ENCODE results near the gene NUAK2. TPM values are rescaled to one million over a fixed set of nuclear protein-coding genes. Genes with fewer than 3 reads are reported as not detected.
A peak's percentile ranks its signal among the peaks of the same experiment; 100 is the strongest.
"Not testable (repeated sequence)": the region's sequence is repeated elsewhere in the genome, so short reads cannot be mapped to it uniquely, and the experiment has no call there.

NUAK2 gene
- total RNA-seq, 1 experiment from 2014 or later: 0.55 TPM

DNA sequence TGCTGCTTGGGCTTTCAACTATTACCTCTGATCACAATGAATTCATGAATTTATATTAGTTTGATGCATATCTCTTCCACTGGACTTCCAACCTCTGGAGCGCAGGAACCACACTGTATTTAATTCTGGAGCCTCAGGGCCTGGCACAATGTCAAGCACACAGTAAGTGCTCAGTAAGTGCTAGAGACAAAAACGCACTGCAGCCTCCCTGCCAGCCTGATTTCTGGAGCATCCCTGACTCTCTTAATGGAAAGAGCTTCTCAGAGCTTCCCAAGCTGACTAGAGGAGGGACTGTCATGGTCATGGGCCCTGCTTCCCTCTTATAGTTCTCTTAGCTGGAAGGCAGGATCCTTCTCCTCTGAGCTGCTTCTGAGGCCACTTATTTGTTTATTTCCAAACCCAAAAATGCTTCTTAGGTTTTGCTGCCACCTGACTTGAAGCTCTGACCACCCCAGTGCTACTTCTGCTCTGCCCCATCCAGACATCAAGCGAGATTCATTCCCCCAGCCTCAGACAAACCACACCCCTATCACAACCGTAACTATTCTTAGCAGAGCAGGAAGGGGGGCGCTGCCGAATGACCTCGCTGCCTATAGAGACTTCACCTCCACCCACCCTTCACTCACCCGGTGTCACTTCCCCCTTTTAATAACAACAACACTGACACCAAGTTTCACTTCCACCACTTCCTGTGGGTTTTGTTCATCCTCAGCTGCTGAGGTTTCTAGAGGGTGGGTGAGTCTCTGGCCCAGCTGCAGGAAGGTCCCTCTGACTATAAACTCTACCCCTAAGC lies 33.6 kb downstream of the NUAK2 start:
- in situ Hi-C loops (cut with HindIII; ENCODE audit: low pct_unique_long_range_greater_than_20kb, low sequenced_read_pairs): no loop called here
- DNase-seq (ENCODE audit: low read depth, low spot score): peak; percentile 27

- in situ Hi-C loops (cut with HindIII; ENCODE audit: low pct_unique_long_range_greater_than_20kb, low sequenced_read_pairs): no loop called here
- no peak for DNase-seq (ENCODE audit: low read depth, low spot score)
These were observed 34.5 kb downstream of the NUAK2 start for GRCh38 chr1:205287076-205287475.

DNA sequence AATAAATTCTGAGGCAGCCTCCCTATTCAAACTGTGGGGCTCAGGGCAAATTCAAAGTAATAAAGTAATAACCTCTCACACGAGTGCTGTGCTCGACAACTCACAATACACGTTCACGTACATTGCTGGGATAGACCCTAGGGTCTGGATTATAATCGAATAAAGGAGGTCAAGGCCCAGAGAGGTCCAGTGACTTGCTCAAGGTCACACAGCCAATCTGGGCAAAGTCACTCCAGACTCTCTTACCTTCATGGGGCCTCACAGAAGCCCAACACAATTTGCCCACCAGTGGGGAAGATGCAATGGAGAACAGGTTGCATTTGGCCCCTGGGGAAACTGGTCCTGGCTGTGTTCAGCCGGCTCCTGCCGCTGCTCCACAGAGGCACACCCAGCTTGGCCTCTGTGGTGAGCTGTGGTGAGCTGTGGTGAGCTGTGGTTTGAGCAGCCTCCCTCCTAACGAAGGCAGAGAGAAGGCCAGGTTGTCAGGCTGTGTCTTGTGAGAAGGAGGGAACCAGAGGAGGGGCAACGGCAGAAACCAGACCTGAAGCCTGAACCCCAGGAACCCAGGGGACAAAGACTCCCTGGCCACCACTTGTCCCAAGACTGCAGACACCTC lies 35.1 kb downstream of the NUAK2 start:
- in situ Hi-C loops (cut with HindIII; ENCODE audit: low pct_unique_long_range_greater_than_20kb, low sequenced_read_pairs): no loop called here
- DNase-seq (ENCODE audit: low read depth, low spot score): no peak

DNA sequence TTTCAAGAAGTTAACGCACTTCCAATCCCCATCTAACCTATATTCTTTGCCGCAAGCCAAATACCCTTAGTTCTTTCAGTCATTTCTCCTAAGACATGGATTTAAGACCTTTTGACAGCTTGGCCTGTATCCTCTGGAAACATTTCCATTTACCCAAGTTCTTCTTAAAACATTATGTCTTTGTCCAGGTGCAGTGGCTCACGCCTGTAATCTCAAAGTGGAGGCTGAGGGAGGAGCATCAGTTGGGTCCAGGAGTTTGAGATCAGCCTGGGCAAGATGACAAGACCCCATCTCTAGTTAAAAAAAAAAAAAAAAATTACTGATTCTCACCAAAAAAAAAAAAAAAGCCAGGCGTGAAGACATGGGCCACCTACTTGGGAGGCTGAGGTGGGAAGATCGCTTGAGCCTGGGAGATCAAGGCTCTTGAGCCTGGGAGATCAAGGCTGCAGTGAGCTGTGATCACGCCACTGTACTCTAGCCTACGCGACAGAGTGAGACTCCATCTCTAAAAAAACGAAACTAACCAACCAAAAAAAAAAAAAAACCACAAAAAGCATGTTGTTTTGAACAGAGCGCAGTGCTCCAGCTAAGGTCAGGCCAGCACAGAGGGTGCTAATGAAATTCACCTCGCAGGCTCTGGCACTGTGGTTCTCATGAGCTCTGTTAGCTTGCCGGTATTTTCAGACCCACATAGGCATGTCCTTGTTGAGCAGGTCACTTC lies 36.0 kb downstream of the NUAK2 start:
- in situ Hi-C loops (cut with HindIII; ENCODE audit: low pct_unique_long_range_greater_than_20kb, low sequenced_read_pairs): no loop called here
- DNase-seq (ENCODE audit: low read depth, low spot score): no peak

DNA sequence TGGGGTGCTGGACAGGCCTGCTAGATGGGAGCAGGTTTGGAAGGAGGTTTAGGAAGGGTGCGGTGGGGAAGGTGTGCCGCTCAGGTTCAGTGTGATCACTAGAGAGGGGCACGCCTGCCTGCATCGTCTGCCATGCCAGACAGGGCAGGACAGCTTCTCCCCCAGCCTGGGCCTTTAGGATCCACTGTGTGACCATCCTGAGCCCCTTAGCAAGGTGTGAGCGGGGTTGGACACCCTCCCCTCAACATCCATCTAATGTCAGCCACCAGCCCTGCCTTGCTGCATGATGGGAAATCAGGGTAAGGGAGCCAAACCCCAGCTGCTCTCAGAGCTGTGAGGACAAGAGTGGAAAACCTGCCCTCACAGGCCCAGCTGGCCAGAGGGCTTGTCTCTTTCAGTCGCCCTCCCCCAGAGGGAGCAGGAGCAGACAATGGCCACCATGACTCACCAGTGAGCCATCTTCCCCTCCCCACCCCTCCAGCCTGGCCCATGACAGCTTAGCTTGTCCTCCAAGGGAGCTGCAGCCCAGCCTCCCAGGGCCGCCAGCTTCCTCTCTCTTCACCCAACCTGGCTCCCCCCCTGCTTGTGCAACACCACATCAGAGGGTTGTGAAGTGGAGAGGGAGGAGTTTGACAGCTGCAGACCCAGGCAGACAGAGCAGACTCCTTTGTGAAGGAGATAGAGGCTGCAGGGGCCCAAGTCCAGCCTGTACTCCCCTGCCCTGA lies 37.0 kb downstream of the NUAK2 start:
- peak; percentile 68 for DNase-seq (ENCODE audit: low read depth, low spot score)
- in situ Hi-C loops (cut with HindIII; ENCODE audit: low pct_unique_long_range_greater_than_20kb, low sequenced_read_pairs): no loop called here

DNA sequence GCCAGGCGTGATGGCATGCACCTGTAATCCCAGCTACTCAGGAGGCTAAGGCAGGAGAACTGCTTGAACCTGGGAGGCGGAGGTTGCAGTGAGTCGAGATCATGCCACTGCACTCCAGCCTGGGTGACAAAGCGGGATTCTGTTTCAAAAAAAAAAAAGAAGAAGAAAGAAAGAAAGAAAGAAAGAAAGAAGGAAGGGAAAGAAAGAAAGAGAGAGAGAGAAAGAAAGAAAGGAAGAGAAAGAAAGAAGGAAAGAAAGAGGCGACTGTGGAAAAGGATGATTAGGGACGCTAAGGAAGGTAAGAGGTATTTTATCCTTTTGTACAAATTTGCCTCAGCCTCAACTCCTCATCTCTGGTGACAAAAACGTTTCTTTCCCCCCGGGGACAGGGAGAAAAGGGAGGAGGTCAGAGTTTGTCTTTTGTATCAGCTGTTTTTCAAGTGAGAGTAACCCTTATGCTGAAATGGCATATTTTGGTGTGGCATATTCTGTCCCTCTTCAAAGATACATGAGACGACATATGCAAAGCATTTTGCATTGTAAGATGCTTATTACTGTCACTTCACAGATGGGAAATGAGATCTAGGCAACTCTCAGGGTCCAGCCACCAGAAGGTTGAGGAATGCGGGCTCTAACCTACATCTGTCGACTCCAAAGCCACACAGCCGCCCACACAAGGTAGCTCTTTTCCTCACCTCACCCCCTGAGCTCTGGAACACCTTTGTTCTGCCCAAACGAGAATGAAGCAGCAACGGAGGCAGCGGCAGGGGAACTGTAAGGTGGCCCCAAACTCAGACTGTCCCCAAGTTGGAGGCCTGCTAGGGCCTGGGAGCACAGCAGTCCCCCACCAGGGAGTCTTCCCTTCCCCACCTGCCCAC lies 38.0 kb downstream of the NUAK2 start:
- in situ Hi-C loops (cut with HindIII; ENCODE audit: low pct_unique_long_range_greater_than_20kb, low sequenced_read_pairs): no loop called here
- DNase-seq (ENCODE audit: low read depth, low spot score): no peak

- DNase-seq (ENCODE audit: low read depth, low spot score); in situ Hi-C loops (cut with HindIII; ENCODE audit: low pct_unique_long_range_greater_than_20kb, low sequenced_read_pairs): not testable (repeated sequence)
These were observed 40.7 kb downstream of the NUAK2 start for GRCh38 chr1:205280666-205281395.

- in situ Hi-C loops (cut with HindIII; ENCODE audit: low pct_unique_long_range_greater_than_20kb, low sequenced_read_pairs): no loop called here
- DNase-seq (ENCODE audit: low read depth, low spot score): no peak
These were observed 41.6 kb downstream of the NUAK2 start for GRCh38 chr1:205279986-205280385.

DNA sequence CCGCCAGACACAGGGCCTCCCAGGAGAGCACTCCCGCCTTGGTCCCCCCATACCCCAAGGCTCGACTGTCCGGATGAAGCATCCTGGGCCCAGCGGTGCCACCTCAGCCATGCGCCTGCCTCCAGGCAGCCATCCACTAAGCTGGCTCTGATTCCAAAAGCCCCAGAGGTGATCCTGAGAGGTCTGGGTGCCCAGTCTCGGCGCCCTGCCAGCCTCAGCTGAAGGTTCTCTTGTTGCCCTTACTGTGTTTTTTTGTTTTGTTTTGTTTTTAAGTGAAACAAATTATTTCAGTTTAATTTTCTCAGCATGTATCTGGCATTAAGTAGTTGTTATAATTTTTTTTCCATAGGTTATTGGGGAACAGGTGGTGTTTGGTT lies 44.9 kb downstream of the NUAK2 start:
- DNase-seq (ENCODE audit: low read depth, low spot score): no peak
- in situ Hi-C loops (cut with HindIII; ENCODE audit: low pct_unique_long_range_greater_than_20kb, low sequenced_read_pairs): no loop called here

- no peak for DNase-seq (ENCODE audit: low read depth, low spot score)
- in situ Hi-C loops (cut with HindIII; ENCODE audit: low pct_unique_long_range_greater_than_20kb, low sequenced_read_pairs): no loop called here
These were observed 45.4 kb downstream of the NUAK2 start for GRCh38 chr1:205275916-205276688.

GRCh38 chr1:205275133-205275532 lies 46.4 kb downstream of the NUAK2 start:
- no peak for DNase-seq (ENCODE audit: low read depth, low spot score)
- in situ Hi-C loops (cut with HindIII; ENCODE audit: low pct_unique_long_range_greater_than_20kb, low sequenced_read_pairs): no loop called here

DNA sequence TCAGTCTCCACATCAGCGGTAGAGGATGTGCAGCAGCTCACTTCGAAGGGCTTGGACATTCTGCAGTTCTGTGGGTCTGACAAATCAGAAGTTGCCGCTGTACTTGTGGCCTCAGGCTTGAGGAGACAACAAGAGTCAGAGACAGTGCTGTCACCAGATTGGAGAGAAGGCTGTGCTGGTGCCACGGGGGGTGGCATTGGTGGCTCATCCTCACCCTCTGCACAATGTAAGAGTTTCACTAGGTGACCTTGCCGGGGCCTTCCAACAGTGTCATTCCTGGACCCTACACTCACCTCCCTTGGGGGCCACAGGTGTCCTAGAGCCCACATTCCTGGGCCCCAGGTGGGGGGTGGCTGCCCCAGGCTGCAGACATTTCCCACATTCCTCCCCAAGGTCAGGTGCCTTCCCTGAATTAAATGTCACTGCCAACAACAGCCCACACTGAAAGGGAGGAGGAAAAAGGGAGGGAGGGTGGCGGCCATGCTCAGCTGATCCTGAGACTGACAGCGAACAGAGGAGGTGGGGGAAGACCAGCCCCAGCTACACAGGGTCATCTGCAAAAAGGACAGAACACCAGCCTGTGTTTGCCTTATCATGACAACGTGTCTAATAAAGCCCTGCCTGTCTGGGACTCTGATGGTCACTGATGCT lies 47.4 kb downstream of the NUAK2 start:
- peak; percentile 17 for DNase-seq (ENCODE audit: low read depth, low spot score)
- in situ Hi-C loops (cut with HindIII; ENCODE audit: low pct_unique_long_range_greater_than_20kb, low sequenced_read_pairs): no loop called here

DNA sequence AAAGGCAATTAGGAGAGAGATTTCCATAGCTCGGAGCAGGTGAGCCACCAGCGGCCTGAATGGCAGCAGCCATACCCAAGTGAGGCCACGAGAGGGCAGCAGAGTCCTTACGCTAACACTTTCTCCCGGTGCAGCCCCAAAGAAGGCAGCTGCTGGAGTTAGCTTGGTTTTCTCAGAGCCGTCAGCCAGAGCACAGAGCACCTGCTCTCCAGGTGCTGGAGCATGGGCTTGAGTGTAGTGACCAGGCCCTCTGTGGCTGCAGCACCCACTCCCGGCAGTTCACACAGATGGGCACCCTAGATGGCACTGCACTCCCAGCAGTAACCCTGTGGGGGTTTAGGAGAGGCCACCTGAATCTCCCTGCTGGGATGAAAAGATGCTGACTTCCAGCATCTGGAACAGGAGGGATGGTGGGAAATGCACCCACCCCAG lies 48.0 kb downstream of the NUAK2 start:
- peak; percentile 79 for DNase-seq (ENCODE audit: low read depth, low spot score)
- in situ Hi-C loops (cut with HindIII; ENCODE audit: low pct_unique_long_range_greater_than_20kb, low sequenced_read_pairs): no loop called here

- in situ Hi-C loops (cut with HindIII; ENCODE audit: low pct_unique_long_range_greater_than_20kb, low sequenced_read_pairs): no loop called here
- no peak for DNase-seq (ENCODE audit: low read depth, low spot score)
These were observed 49.0 kb downstream of the NUAK2 start for GRCh38 chr1:205272536-205272935.

- in situ Hi-C loops (cut with HindIII; ENCODE audit: low pct_unique_long_range_greater_than_20kb, low sequenced_read_pairs): no loop called here
- DNase-seq (ENCODE audit: low read depth, low spot score): no peak
These were observed 49.8 kb downstream of the NUAK2 start for GRCh38 chr1:205271745-205272144.

Measured in SK-MEL-5 (cell line).